Stimulated activated CD4-positive, alpha-beta T cell treated with anti-CD3 and anti-CD28 coated beads, TNF-alpha, amount 100 ng/mL, for 4 hours (primary cell): ENCODE results near the gene ITIH1.

ENCODE experiments used
- DNase-seq, 3 experiments: peaks; one replicate each; pipeline ENCODE4 v3.0.0-alpha.2; 2020; ENCODE audit warnings: low read depth in 3 of 3

The ITIH1 gene

GRCh38 chr3:52790741-52791140 is 13.3 kb downstream of the ITIH1 start:
- DNase-seq = no peak

GRCh38 chr3:52791366-52791765 is 14.0 kb downstream of the ITIH1 start:
- no peak for DNase-seq

GRCh38 chr3:52791928-52792327 is 14.5 kb downstream of the ITIH1 start:
- DNase-seq = no peak

GRCh38 chr3:52792413-52792812 is 15.0 kb downstream of the ITIH1 start:
- DNase-seq = no peak

- DNase-seq = no peak
These were observed 15.7 kb downstream of the ITIH1 start for GRCh38 chr3:52792961-52793695.

GRCh38 chr3:52793702-52794611 is 16.6 kb downstream of the ITIH1 start:
- DNase-seq = no peak

- DNase-seq = no peak
These were observed 17.3 kb downstream of the ITIH1 start, which contains the start of gene ITIH3 for GRCh38 chr3:52794612-52795099. TSS of gene ITIH3 (plus strand) at chr3:52794796. CDS start at chr3:52794804, 8 bp downstream.

- DNase-seq = no peak
These were observed 18.0 kb downstream of the ITIH1 start for GRCh38 chr3:52795298-52795900.

GRCh38 chr3:52796411-52796810 is 19.0 kb downstream of the ITIH1 start:
- DNase-seq = no peak

GRCh38 chr3:52798376-52798977 is 21.1 kb downstream of the ITIH1 start:
- DNase-seq = no peak

GRCh38 chr3:52798978-52799476 is 21.6 kb downstream of the ITIH1 start:
- no peak for DNase-seq

GRCh38 chr3:52800079-52800478 is 22.7 kb downstream of the ITIH1 start:
- DNase-seq = no peak

- DNase-seq = no peak
These were observed 24.4 kb downstream of the ITIH1 start for GRCh38 chr3:52801839-52802238.

- no peak for DNase-seq
These were observed 28.1 kb downstream of the ITIH1 start for GRCh38 chr3:52805270-52806039.

GRCh38 chr3:52809149-52809548 is 31.8 kb downstream of the ITIH1 start:
- DNase-seq = no peak

- no peak for DNase-seq
These were observed 32.4 kb downstream of the ITIH1 start for GRCh38 chr3:52809662-52810377.

GRCh38 chr3:52810923-52811322 is 33.5 kb downstream of the ITIH1 start:
- DNase-seq = no peak

- DNase-seq = no peak
These were observed 34.1 kb downstream of the ITIH1 start for GRCh38 chr3:52811452-52812011.

- DNase-seq = no peak
These were observed 36.4 kb downstream of the ITIH1 start for GRCh38 chr3:52813810-52814209.

GRCh38 chr3:52816199-52816598 is 38.8 kb downstream of the ITIH1 start:
- no peak for DNase-seq
